ENCODE results near the gene CEP19.

DNA sequence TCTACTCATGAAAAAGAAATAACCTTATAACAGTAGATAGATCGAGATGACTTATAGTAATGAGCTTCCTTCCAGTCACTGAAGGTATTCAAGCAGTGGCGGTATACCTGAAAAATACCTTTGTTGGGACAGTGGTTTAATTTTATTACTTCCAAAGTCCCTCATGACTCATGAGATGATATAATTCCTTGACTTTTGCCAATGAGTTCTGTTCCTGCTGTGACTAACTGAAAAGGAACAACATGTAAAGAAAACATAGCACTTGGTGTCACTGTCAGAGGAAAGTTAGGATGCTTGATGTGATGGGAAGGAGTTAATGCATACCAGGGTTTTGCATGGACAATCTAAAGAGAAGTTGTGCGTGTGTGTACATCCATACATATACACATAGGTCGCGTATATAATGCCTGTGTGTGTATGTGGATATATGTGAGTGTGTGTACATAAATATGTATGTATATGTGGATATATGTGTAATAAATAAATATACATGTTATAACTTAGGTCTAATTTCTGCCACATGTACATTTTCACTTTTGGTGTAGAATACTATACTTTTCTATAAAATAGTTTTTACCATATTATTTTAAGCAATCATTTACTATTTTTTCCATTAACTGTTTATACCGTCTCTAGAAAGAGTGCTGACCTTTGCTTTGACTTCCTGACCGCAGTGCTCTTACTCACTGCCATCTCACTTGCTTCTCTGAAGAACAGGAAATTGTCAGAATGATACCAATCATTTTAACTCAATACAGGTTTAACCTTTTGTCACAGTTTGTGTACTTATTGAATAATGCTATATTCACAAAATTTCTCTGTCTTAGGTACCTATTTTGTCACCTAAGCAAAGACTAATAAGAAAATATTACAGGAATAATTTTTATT is 15.0 kb upstream of the CEP19 start:
- TF ChIP-seq CTCF (IDR thresholded peaks at IDR 0.05) (no peak), POLR2A (IDR thresholded peaks at IDR 0.05) (no peak), EP300 (IDR thresholded peaks at IDR 0.05) (no peak)
